GM19023 (cell line): ENCODE results near the gene TMEM61.

ENCODE experiments used
- ATAC-seq: cut with Tn5 transposase; IDR thresholded peaks from one replicate; pipeline ENCODE4 v1.9.1; 2021; ENCODE audit warnings: mild to moderate bottlenecking, moderate library complexity; ENCODE audit not compliant: unreplicated experiment

The TMEM61 gene

DNA sequence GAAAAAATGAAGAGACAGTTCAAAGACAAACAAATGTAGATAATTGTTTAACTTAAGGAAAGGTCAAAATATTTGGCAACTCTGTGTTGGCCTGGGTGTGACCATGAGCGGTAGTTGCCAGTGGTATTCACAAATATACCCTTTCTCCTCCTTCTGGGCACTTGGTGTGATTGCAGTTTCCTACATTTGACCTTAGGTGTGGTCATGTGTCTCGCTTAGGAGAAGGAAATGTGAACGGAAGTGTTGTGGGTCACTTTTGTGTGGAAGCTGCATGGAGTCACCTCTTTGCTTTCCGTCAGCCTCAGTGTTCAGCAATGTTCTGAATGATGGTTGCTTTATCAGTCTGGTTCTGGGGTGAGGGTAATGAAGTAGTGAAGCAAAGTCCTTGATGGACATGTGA, 55.5 kb downstream of the TMEM61 start:
- no peak for ATAC-seq

DNA sequence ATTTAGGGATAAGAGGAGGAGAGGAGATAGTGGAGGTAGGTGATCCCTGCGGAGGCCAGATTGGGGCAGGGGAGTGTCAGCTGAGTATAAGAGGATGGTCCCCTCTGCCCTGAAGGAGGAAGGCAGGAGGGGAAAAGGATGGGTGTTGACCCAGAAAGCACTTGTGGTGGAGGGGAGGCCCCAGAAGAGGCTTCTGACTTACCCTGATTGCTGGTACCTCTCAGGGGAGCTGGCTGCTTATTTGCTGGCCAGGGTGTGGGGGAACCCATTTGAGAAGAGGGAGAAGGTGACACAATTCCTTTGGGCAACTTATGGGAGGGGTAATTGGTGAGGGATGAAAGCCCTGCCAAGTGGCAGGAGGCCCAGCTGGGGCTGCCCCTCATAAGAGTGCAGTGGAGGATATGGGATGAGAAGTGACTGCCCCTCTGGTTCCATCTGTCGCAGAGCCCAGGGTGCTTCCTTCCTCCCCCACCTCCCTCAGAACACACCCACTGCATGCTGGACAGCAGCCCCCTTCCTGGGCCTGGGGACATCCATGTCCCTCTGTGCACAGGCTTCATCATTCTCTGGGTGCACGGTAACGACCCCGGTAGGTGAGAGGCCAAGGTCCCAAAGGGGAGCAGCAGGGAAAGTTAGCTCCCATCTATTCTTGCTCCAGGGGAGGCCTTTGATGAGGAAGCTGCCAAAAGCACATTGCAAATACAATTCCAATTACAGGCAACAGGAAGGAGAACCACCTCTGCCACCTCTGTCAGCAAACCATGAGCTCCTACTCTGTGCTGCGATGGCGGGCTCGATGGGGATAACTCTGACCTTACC, 57.5 kb downstream of the TMEM61 start:
- ATAC-seq, result no peak

DNA sequence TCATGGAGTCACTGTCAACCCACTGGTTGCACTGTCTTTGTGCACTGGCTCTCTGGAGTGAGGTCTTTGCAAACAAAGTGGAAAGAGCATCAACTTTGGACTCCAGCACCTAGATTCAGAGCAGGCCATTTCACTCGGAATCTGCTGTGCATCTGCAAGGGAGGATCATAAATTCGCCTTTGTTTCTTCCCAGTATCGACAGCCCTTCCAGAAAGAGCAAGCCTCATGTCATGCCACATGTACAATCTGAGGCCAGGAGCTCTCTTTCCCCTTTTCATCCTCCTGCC, 58.1 kb downstream of the TMEM61 start:
- ATAC-seq, result no peak

DNA sequence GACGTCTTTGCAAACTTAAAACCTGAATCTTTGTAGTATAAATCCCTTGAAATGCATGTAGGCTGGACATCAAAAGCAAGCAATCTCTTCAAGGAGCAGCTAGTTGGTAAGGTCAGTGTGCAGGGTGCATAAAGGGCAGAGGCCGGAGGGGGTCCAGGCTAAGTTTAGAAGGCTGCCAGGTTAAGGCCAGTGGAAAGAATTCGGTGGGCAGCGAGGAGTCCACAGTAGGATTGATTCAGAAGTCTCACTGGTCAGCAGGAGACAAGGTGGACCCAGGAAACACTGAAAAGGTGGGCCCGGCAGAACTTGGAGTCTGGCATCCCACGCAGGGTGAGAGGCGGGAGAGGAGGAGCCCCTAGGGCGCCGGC, 58.5 kb downstream of the TMEM61 start:
- ATAC-seq, result no peak

DNA sequence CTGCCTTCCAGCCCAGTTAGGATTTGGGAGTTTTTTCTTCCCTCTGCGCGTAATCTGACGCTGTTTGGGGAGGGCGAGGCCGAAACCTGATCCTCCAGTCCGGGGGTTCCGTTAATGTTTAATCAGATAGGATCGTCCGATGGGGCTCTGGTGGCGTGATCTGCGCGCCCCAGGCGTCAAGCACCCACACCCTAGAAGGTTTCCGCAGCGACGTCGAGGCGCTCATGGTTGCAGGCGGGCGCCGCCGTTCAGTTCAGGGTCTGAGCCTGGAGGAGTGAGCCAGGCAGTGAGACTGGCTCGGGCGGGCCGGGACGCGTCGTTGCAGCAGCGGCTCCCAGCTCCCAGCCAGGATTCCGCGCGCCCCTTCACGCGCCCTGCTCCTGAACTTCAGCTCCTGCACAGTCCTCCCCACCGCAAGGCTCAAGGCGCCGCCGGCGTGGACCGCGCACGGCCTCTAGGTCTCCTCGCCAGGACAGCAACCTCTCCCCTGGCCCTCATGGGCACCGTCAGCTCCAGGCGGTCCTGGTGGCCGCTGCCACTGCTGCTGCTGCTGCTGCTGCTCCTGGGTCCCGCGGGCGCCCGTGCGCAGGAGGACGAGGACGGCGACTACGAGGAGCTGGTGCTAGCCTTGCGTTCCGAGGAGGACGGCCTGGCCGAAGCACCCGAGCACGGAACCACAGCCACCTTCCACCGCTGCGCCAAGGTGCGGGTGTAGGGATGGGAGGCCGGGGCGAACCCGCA, 59.1 kb downstream of the TMEM61 start, which contains the start of gene PCSK9:
TSS of gene PCSK9 (plus strand) at position 207 of the 741 bp plus-strand sequence. CDS start at position 497, 290 bp downstream.
- no peak for ATAC-seq

DNA sequence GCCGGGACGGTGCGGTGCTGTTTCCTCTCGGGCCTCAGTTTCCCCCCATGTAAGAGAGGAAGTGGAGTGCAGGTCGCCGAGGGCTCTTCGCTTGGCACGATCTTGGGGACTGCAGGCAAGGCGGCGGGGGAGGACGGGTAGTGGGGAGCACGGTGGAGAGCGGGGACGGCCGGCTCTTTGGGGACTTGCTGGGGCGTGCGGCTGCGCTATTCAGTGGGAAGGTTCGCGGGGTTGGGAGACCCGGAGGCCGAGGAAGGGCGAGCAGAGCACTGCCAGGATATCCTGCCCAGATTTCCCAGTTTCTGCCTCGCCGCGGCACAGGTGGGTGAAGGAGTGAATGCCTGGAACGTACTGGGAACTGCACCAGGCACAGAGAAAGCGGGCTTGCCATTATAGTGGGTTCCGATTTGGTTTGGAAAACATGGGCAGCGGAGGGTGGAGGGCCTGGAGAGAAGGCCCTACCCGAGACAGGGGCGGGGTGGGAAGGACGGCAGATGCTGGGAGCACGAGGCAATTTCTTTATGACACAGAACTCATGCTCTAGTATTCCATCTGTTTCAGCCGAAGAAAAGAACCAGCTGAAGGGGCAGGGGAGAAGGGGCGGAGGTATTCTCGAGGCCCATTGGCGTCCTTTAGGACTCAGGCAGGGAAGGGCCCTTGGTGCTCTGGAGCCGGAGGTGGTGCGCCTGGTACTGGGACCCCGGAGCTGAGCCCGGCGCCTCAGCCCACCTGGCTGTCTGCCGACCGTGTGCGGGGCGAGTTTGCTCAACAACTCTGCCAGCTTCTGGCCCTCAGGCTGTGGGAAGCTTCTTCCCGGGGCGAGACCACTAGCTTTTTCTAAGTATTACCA, 59.9 kb downstream of the TMEM61 start:
- ATAC-seq, result no peak

DNA sequence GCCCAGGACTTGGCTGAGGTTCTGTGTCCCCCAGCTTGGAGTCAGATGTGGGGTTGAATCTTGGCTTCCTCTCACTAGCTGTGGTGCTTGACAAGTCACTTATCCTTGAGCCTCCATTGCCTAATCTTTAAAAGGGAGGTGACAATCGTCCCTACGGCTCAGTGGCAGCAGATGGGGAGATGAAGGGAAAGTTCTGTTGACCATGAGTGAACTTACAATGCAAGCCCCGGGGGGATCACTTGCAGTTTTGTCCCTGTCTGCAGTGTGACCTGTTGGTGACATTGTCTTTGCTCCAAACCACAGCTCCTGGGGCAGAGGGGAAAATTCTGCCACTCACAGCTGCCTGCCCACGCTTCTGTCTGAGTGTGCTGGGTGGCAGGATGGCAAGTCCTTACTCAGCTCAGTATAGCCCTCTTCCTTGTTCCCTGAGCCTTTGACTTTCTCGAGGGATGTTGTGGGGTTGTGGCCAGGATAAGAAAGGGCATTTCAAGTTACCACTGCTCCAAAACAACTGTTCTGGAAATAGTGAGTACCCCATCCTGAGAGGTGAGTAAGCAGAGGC, 60.6 kb downstream of the TMEM61 start:
- ATAC-seq, result no peak

DNA sequence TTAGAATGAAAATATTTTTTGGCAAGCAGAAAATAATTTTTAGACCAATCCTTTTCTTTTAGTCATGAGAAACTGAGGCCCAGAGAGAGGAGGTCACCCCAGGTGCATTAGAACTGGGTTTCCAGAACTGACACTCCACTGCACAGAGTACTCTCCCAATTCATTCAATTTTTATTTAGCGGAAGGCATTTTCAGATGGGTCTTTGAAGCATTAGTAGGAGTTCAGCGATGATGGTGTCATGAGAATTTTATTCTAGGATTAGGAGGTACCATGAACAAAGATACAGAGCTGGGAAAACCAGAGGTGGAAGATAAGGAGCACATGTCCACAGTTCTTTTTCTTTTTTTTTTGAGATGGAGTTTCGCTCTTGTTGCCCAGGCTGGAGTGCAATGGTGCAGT, 61.2 kb downstream of the TMEM61 start:
- no peak for ATAC-seq
